ENCODE results near the gene CATSPERD.
"Not testable (repeated sequence)": the region's sequence is repeated elsewhere in the genome, so short reads cannot be mapped to it uniquely, and the experiment has no call there.

CATSPERD gene

DNA sequence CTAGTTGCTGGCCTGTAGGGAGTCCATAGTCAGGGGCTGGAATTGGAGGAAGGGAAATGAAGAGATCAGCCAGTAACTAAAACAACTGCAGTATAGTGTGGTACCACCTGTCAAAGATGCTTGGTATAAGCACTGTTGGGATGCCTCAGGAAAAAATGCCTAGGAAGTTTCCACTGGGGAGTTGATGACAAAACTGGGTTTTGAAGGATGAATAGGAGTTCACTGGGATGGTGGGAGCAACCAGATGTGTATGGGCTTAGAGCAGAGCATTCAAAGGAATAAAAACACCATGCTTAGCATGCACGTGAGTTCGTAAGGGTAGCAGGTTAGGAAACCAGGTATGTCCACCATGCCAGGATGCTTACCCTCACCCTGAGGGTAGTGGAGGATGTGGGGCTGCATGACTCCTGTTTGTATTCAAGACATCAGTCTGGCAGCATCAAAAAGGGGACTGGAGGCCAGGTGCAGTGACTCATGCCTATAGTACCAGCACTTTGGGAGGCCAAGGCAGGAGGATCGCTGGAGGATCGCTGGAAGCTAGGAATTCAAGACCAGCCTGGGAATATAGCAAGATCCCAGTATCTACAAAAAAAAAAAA is 7.1 kb downstream of the CATSPERD start:
- DNase-seq (ENCODE audit: low read depth in 2 of 2) = no peak

DNA sequence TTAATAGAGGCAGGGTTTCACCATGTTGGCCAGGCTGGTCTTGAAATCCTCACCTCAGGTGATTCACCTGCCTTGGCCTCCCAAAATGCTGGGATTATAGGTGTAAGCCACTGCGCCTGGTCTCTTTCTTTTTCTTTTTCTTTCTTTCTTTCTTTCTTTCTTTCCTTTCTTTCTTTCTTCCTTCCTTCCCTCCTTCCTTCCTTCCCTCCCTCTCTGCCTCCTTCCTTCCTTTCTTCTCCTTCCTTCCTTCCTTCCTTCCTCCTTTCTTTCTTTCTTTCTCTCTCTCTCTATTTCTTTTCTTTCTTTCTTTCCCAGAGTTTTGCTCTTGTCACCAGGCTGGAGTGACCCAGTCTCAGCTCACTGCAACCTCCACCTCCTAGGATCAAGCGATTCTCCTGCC is 12.7 kb downstream of the CATSPERD start:
- not testable (repeated sequence) for DNase-seq (ENCODE audit: low read depth in 2 of 2)

DNA sequence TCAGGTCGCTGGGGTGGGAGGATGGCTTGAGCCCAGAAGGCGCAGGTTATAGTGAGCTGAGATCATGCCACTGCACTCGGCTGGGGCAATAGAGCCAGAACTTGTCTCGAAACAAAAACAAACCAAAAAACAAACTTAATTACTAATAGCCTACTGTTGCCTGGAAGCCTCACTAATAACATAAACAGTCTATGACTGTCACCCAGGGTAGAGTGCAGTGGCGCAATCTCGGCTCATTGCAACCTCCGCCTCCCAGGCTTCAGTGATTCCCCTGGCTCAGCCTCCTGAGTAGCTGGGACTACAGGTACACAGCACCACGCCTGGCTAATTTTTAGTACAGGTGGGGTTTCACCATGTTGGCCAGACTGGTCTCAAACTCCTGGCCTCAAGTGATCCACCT is 18.0 kb downstream of the CATSPERD start:
- DNase-seq (ENCODE audit: low read depth in 2 of 2) = no peak

DNA sequence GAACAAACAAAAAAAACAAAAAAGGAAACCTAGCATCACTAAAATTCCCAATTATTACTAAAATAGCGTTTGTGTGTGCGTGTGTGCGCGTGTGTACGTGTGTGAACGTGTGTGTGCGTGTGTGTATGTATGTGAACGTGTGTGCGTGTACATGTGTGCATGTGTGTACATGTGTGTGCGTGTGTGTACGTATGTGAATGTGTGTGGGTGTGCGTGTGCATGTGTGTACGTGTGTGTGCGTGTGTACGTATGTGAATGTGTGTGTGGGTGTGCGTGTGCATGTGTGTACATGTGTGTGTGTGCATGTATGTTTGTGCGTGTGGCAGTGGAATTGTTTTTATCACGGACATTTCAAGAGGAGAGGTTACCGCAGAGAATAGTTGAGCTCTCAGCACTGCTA is 21.6 kb downstream of the CATSPERD start:
- no peak for DNase-seq (ENCODE audit: low read depth in 2 of 2)

DNA sequence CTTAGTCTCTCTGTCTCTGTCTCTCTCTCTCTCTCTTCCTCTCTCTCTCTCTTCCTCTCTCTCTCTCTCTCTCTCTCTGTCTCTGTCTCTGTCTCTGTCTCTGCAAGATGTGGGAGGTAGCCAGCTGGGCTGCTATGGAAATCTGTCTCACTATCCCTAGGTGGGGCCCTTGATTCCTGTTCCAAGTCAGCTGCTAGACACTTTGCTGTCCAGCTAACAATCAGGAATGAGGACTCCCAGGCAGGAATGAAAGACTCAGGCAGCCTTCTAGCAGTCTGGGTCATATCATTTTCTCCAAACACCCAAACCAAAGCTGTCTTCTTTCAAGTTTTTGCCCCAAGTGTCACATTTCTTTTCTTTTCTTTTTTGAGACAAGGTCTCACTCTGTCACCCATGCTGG is 23.2 kb downstream of the CATSPERD start:
- DNase-seq (ENCODE audit: low read depth in 2 of 2) = no peak

DNA sequence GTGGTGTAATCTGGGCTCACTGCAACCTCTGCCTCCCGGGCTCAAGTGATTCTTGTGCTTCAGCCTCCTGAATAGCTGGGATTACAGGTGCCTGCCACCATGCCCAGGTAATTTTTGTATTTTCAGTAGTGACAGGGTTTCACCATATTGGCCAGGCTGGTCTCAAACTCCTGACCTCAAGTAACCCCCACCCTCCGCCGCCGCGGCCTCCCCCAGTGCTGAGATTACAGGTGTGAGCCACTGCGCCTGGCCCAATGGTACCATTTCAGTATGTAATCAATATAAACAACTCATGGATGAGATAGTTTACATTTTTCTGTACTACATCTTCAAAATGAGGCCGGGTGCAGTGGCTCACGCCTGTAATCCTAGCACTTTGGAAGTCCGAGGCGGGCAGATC is 24.6 kb downstream of the CATSPERD start:
- DNase-seq (ENCODE audit: low read depth in 2 of 2) = not testable (repeated sequence)

DNA sequence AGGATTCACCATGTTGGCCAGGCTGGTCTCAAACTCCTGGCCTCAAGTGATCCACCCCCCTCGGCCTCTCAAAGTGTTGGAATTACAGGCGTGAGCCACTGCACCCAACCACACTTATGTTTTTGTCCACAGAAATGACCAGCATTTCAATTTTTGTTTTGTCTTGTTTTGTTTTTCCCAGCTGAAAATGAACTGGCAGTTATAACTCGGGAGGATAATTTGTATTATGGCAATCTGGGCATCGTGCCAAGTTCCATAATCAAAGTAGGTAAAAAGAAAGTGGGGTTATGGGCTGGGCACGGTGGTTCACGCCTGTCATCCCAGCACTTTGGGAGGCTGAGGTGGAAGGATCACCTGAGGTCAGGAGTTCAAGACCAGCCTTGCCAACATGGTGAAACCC is 28.5 kb downstream of the CATSPERD start:
- DNase-seq (ENCODE audit: low read depth in 2 of 2) = not testable (repeated sequence)

DNA sequence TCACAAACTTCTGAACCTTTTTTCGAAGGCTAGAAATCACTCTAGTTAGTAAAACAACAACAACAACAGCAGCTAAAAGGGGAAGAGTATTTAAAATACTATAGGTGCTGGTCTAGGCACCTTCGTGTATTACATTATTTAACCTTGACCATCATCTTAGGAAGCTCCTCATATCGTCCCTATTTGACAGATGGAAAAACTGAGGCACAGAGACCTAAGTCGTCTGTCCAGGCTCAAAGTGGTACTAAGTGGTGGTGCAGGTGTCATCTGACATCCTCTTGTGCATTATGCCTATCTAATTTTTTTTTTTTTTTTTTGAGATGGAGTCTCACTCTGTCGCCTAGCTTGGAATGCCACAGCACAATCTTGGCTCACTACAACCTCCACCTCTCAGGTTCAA is 29.1 kb downstream of the CATSPERD start:
- DNase-seq (ENCODE audit: low read depth in 2 of 2) = no peak

DNA sequence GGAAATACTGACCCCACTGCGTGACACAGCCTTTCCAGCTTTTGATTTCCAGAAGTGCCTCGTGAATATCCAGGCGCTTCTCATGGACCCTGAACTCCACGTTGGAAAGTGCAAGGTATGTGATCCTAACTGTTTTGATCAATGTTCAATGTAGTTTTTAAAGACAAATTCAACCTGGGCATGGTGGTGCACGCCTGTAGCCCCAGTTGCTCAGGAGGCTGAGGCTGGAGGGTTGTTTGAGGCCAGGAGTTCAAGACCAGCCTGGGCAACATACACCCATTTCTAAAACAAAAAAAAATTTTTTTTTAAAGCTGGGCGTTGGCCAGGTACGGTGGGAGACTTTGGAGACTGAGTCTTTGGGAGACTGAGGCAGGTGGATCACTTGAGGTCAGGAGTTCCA is 31.3 kb downstream of the CATSPERD start:
- no peak for DNase-seq (ENCODE audit: low read depth in 2 of 2)

DNA sequence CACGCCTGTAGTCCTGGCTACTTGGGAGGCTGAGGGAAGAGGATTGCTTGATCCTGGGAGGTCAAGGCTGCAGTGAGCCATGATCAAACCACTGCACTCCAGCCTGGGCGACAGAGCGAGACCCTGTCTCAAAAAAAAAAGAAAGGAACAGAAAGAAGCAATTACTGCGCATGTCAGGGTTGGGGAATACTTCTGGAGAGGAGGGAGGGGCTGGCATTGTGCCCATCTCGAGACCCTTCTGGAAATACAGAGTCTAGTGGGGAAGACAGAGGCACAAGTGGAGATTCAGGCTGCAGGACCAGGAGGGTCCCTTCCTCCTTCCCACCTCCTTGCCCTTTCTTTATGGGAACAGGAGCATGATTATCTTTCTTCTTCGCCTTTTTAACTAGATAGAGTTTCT is 33.3 kb downstream of the CATSPERD start:
- DNase-seq (ENCODE audit: low read depth in 2 of 2) = no peak

DNA sequence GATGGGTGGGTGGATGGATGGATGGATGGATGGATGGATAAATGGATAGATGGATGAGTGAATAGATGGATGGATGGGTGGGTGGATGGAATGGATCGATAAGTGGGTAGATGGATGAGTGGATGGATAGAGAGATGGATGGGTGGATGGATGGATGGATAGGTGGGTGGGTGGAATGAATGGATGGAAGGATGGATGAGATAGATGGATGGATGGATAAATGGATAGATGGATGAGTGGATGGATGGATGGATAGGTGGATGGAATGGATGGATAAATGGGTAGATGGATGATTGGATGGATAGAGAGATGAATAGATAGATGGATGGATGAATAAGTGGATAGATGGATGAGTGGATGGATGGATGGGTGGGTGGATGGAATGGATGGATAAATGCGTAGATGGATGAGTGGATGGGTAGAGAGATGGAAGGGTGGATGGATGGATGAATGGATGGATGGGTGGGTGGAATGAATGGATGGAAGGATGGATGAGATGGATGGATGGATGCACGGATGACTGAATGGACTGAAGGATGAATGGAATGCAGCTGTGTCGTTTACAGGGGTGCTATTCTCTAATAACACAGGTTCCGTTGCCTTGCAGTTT is 42.3 kb downstream of the CATSPERD start:
- no peak for DNase-seq (ENCODE audit: low read depth in 2 of 2)

DNA sequence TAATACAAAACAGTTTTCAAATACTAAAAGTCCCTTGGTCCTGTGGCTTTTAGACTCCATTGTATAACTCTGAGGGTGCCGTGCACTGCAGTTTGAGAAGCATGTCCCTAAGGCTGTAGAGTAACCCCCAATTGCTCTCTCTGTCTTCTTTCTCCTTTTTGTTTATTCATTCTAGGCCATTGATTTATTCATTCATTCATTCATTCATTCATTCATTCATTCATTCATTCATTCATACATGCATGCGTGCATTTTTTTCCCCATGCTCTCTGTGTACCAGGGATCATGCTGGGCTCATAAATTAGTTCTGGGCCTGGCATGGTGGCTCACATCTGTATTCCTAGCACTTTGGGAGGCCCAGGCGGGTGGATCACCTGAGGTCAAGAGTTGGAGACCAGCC is 44.8 kb downstream of the CATSPERD start:
- no peak for DNase-seq (ENCODE audit: low read depth in 2 of 2)

DNA sequence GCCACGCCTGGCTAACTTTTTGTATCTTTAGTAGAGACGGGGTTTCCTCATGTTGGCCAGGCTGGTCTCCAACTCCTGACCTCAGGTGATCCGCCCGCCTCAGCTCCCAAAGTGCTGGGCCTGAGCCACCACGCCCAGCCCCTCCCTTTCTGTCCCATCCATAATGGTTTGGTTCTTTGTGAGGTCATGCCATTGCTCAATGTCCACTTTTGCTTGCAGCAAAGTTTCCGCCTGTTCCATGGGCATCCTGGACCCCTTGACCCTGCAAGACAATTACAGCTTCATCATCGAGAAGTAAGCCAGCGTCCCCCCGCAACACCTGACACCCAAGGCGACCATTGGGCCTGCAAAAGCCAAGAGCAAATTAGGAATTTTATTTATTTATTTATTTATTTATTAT is 47.5 kb downstream of the CATSPERD start:
- DNase-seq (ENCODE audit: low read depth in 2 of 2) = no peak

DNA sequence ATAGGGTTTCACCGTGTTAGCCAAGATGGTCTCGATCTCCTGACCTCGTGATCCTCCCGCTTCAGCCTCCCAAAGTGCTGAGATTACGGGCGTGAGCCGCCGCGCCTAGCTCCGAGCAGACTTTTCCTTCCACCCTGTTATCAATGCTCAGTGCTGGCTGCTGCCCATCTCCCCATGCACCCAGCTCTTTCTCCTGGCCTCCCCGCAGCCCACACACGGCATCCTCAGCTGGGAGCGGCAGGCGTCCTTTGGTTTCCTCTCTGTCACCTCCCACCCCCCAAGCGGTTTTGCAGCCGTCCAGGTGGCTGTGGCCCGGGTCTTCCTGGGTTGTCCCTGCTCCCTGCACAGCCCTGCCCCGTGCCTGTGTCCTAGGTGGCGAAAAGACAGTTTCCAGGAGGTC is 52.0 kb downstream of the CATSPERD start:
- DNase-seq (ENCODE audit: low read depth in 2 of 2) = no peak

DNA sequence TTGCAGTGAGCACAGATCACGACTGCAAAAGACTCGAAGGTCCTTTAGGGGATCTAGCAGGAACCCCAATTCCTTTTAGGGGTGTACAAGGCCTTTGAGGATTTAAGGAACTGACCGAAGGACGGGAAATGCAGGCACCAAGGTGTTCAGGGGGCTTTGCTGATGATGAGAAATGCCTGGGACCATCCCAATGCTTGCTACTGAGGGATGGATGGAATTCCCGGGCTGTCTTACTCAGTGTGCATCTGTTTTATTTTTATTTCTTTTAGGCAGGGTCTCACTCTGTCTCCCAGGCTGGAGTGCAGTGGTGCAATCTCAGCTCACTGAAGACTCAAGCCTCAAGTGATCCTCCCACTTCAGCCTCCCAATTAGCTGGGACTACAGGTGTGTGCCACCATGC is 52.8 kb downstream of the CATSPERD start:
- DNase-seq (ENCODE audit: low read depth in 2 of 2) = no peak

DNA sequence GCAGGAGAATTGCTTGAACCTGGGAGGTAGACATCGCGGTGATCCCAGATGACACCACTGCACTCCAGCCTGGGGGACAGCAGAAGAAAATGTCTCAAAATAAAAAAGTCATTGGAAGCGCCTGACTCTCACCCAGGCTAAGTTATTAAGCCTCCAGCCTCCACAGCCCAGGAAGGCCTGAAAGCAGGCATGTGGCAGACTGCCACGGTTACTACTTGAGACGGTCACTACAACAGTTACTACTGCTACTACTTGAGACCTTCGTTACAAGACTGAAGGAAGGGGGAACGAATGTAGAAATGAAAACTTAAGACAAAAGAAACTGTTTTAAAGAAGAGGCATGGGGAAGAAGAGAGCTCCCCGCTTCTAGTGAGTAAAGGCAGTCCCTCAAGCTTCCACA is 54.5 kb downstream of the CATSPERD start:
- no peak for DNase-seq (ENCODE audit: low read depth in 2 of 2)

DNA sequence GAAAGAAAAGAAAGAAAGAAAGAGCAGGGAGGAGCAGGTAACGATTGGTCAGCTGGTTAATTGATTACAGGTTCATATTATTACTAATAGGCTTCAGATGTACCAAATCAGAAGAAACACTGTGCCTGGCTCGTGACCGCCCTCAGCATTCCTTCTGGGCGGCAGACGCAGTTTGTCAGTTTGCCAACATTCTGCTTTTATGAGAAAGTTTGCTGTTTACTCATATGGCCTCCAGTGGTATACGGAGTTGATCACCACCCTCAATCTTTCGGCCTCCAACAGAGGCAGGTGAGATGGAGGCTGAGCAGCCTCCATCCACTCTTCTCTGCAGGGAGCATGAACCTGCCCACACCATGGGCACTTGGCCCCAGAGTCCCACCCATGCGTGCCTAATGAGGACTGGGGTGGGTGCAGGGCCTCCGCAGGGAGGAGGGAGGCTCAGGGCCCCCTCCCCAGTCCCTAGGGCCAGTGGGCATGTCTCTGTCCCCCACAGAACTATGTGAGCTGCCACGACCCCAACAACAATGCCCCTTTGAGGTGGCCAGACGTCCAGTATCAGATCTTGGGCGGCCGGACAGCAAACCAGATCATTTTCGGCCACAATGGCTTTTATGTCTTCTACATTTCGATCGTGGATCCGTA is 55.4 kb downstream of the CATSPERD start:
- DNase-seq (ENCODE audit: low read depth in 2 of 2) = no peak

DNA sequence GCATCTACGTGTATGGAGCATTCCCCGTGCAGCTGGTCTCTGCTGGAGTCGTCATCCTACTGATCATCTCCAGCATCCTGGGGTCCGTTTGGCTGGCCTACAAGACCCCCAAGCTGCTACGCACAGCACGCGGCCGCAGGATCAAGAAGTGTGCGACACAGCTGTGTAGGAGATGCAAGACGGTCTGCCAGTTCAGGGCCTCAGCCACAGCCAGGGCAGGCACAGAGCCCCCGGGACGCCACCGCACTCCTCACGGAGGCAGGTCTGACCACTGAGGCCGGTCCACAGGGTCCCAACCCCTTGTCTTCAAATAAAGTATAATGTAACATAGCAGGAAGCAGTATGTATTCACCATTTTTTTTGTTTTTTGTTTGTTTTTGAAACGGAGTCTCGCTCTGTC is 58.0 kb downstream of the CATSPERD start:
- DNase-seq (ENCODE audit: low read depth in 2 of 2) = no peak

DNA sequence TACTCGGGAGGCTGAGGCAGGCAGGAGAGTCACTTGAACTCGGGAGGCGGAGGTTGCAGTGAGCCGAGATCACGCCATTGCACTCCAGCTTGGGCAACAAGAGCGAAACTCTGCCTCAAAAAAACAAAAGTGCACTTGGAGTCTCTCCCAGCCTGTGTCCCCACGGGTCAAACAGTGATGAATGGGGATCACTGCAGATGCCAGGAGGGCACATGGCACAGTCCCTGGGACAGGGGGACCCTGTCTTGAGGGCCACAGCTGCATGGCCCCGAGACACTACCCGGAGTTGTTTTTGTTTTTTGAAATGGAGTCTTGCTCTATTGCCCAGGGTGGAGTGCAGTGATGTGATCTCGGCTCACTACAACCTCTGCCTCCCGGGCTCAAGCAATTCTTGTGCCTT is 60.5 kb downstream of the CATSPERD start:
- DNase-seq (ENCODE audit: low read depth in 2 of 2) = not testable (repeated sequence)

DNA sequence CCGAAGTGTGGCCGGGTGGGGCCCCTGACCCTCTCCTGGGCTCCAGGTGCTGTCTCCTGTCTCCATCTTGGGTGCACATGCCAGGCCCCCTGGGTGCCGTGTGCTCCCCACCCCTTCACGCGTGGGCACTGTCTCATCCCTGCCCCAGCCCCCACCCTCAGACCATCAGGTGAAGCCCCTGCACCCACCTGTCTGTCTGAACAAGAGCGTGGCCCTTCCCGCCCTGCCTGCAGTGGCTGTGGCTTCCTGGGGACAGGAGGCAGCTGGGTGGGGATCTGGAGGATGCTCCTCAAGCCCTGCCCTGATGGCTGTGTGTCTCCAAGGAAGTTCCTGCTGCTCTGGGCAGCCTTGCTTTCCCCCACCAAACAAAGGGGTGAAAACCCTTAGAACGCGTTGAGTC is 61.9 kb downstream of the CATSPERD start:
- DNase-seq (ENCODE audit: low read depth in 2 of 2) = no peak

DNA sequence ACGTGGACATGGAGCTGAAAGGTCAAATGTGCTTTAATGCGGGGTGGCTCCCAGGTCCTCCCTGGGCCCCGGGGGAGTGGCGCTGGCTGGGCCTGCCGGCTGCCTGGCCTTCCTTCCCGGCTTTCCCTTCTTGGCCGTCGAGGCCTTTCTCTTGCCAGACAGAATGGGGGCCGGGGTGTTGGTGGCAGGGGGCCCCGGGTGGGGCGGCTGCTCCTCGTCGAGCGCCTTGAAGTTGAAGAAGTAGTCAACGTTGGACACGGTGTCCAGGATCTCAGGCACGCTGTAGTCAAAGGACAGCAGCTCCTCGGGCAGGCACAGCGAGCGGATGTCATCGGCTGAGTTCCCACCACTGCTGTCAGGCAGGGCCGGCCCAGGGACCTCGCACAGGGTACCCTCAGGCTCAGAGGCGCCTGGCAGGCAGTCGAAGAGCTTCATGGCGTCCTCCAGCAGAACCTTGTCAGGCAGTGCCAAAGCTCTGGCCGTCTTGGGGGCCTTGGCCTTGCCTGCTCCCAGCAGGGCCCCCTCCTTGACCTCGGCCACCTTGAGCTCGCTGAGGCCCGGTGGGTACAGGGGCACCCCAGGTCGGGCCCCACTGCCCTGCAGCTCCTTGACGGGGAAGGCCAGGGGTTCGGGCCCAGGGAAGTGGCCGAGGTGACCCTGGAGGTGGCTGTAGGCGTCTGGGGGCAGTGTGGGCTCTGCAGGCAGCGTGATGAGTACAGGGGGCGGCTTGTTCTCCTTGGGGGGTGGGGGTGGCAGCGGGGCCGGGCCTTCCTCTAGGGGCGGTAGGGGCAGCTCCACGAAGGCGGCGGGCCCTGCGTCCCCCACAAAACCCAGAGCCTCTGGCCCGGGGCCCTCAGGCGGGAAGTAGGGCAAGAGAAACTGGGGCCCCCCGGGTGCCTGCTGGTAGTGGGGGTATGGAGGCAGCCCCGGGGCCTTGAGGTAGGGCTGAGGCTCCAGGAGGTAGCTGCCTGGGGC is 62.8 kb downstream of the CATSPERD start:
- no peak for DNase-seq (ENCODE audit: low read depth in 2 of 2)

DNA sequence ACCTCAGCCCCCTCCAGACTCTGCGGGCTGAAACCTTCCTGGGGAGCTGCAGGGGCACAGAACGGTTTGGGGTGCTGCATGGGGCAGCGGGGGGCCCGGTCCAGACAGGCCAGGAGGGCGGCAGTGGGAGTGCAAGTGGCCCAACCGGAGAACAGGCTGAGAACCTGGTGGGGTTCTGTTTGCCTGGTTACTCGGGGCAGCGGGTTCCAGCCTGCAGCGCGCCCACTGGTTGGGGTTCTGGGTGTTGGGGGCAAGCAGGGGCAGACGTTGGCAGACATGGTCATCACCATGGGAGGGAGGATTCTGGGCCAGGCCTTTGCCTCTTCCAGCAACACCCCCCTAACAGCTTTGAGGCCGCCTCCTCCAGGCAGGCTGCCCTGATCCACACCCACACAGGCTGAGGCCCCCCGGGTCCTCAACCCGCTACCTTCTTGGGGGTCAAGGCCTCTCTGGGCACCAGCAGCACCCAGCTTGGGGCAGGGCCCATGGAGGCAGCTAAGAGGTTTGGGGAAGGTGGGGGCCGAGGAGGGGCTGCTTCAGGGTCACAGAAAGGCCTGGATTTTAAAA is 64.2 kb downstream of the CATSPERD start, which contains the start of gene PRR22:
Gene PRR22, minus strand, starts transcription at position 166 of the 567 bp plus-strand sequence. Its CDS starts 86 bp downstream, at position 80.
- DNase-seq (ENCODE audit: low read depth in 2 of 2) = no peak
